Breast epithelium (tissue), 3 donors: ENCODE data around the gene GLCE.

Source experiments
- CTCF ChIP-seq, 3 donors: fragments of 450-650 bp; IDR thresholded peaks; one replicate each; pipeline ENCODE4 v1.5.1; 2016 to 2017; ENCODE audit warnings: antibody characterized with exemption in 3 of 3, mild to moderate bottlenecking in 3 of 3, moderate library complexity in 3 of 3
- POLR2AphosphoS5 ChIP-seq, 3 donors: sonication (generic); formaldehyde crosslinking; IDR thresholded peaks; one replicate each; pipeline ENCODE4 v1.6.1; 2017; ENCODE audit warnings: antibody characterized with exemption in 3 of 3

- no peak for TF ChIP-seq CTCF (IDR thresholded peaks at IDR 0.05)
- no peak for TF ChIP-seq POLR2AphosphoS5 (IDR thresholded peaks at IDR 0.05)
Measured at GRCh38 chr15:69163141-69163669, 2.8 kb downstream of the GLCE start.
